Pancreas (tissue), 10 donors: ENCODE data around the gene C12orf60. TPM values are rescaled to one million over a fixed set of nuclear protein-coding genes. Genes with fewer than 3 reads are reported as not detected.

Experiments
- ATAC-seq, 4 donors: fragments of 200-7000 bp; cut with Tn5 transposase; one replicate each; pipeline versions ENCODE4 v1.8.0 to v1.9.1; 2020; ENCODE audit warnings: mild to moderate bottlenecking in 4 of 4, moderate library complexity in 4 of 4
- DNase-seq, 6 donors: peaks; one replicate each; pipeline ENCODE4 v3.0.0-alpha.2; 2020
- FAIRE-seq: peaks from 2 replicates; lab custom pipeline; 2012; peaks lifted over from hg19 to GRCh38; lab: Jason Lieb, UNC
- H3K27ac ChIP-seq, 4 donors: fragments of 200-600 bp; sonication (generic); 1 replicate in 3 of 4; 2 replicates in 1 of 4; pipeline versions ENCODE4 v1.5.0 to v1.8.0; 2020
- H3K27me3 ChIP-seq, 4 donors: fragments of 200-600 bp; one replicate each; pipeline ENCODE4 v1.8.0; 2021
- H3K36me3 ChIP-seq, 3 donors: fragments of 200-600 bp; sonication (generic) in 1 of 3; one replicate each; pipeline versions ENCODE4 v1.5.0 to v1.8.0; 2020 to 2021
- H3K4me1 ChIP-seq, 3 donors: fragments of 200-600 bp; one replicate each; pipeline ENCODE4 v1.8.0; 2021
- H3K4me3 ChIP-seq, 4 donors: fragments of 200-600 bp; sonication (generic) in 2 of 4; one replicate each; pipeline versions ENCODE4 v1.5.0 to v1.8.0; 2020 to 2021
- H3K9me3 ChIP-seq, 4 donors: fragments of 200-600 bp; one replicate each; pipeline ENCODE4 v1.8.0; 2021
- CTCF ChIP-seq, 4 donors: fragments of 200-600 bp; sonication (generic) in 3 of 4; IDR thresholded peaks; one replicate each; pipeline versions ENCODE4 v1.5.0 to v1.8.0; 2021; ENCODE audit warnings: antibody characterized with exemption in 4 of 4
- WGBS, 2 donors: extraction: QIAGEN DNeasy Blood & Tissue Kit; methylation state at CpG; one replicate each; pipeline ENCODE4 v1.1.7; 2013; 5-methylcytosine and 5-hydroxymethylcytosine counted together
- intact Hi-C, 3 donors: fragments of 100-400 bp; cut with DNase I; formaldehyde crosslinking; loops; one replicate each; pipeline versions ENCODE4 v1.11.1 to v1.14.2; 2022
- polyA plus RNA-seq, 2 donors: library from polyadenylated mRNA; stranded (reverse); fragments of 200-250 nt; gene quantifications; one replicate each; pipeline ENCODE4 v1.2.3, GENCODE V29; 2013
- total RNA-seq, 6 donors: library from RNA; stranded (reverse); fragmentation: NEBNext Ultra II Directional in 4 of 6; extraction: Animal tissue kit (Norgen Biotek cat#: 25700) in 4 of 6; gene quantifications; one replicate each; pipeline versions ENCODE4 v1.2.1 to v1.2.4, GENCODE V29; 2021 to 2023
- donor health status: healthy with polysubstance abuse.
- donor health status: DM: no; HTN: no; CAD: no; lungs with moderate emphysema.
- donor health status: DM: no; HTN: no; CAD: no.
- donor health status: control.
- donor health status: control.
- donor health status: Bipolar disorder and iron deficiency.
- donor health status: DM: yes; HTN: yes; CAD: no.
- donor health status: DM: no; HTN: no; CAD: no.
- donor health status: DM: no; HTN: no; CAD: no.
- donor health status: DM: yes; HTN: yes; CAD: no.

Gene C12orf60
- total and polyA plus RNA-seq, 8 donors, result 0.28 to 1.0 (median 0.62) TPM

GRCh38 chr12:14852880-14853279 lies 49.4 kb downstream of the C12orf60 start:
- no peak for DNase-seq
- Histone ChIP-seq H3K27me3 (no peaks in the 10 kb centered on the region), H3K27ac (no peak overlapping the region), H3K9me3 (no peaks in the 10 kb centered on the region), H3K4me3 (no peak overlapping the region), H3K36me3 (no peaks in the 10 kb centered on the region), H3K4me1 (no peaks in the 10 kb centered on the region)
- TF ChIP-seq CTCF (IDR thresholded peaks at IDR 0.05), result no peak
- intact Hi-C loops, result loop anchor here in 1 of 3 donors (10.0 kb wide), 1 partner anchor 142 kb away; no protein-coding TSS in a partner anchor
- no peak for FAIRE-seq
- ATAC-seq, result no peak

GRCh38 chr12:14853961-14854360 lies 50.5 kb downstream of the C12orf60 start:
- ATAC-seq (no peak), DNase-seq (no peak), FAIRE-seq (no peak)
- TF ChIP-seq CTCF (IDR thresholded peaks at IDR 0.05), result no peak
- no peaks in the 10 kb centered on the region for H3K4me1 ChIP-seq
- intact Hi-C loops, result loop anchor here in 1 of 3 donors (10.0 kb wide), 1 partner anchor 141 kb away; no protein-coding TSS in a partner anchor
- no peaks in the 10 kb centered on the region for H3K9me3 ChIP-seq
- WGBS, 2 donors, result 79 to 85% methylated on average over 3 of the region's 3 CpGs
- H3K27ac ChIP-seq, result no peak overlapping the region
- no peaks in the 10 kb centered on the region for H3K36me3 ChIP-seq
- no peak overlapping the region for H3K4me3 ChIP-seq
- H3K27me3 ChIP-seq, result no peaks in the 10 kb centered on the region

DNA sequence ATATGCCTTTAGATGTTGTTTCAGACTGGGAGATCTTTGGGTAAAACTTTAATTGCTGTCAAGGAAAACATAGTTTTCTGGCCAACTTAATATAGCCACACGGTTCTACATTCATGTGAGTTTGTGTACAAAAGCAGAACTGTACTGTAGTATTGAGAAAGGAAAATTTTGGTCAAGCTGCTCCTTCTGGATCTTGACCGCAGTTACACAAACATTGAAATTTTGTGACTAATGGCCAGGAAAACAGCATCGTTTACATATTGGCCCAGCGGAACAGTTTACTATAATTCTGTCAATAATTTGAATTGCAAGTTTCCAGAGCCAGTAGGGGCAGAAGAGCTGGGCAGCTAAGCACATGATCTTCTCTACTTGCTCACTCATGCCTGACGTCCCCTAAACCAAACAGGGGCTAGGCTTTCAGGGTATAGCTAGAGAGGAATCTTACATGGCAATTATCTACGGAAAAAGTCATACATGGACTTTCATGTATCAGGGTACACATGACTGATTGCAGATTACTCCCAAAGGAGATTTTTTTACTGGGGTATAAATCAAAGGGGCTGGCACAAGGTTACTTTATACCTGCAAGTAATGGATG lies 51.2 kb downstream of the C12orf60 start:
- H3K27ac ChIP-seq, result no peak overlapping the region
- no peaks in the 10 kb centered on the region for H3K27me3 ChIP-seq
- ATAC-seq (no peak), DNase-seq (no peak), FAIRE-seq (no peak)
- TF ChIP-seq CTCF (IDR thresholded peaks at IDR 0.05), result no peak
- no peaks in the 10 kb centered on the region for H3K36me3 ChIP-seq
- H3K4me3 ChIP-seq, result no peak overlapping the region
- intact Hi-C loops, result loop anchor here in 1 of 3 donors (10.0 kb wide), 1 partner anchor 140 kb away; no protein-coding TSS in a partner anchor
- H3K9me3 ChIP-seq, result no peaks in the 10 kb centered on the region
- H3K4me1 ChIP-seq, result no peaks in the 10 kb centered on the region
- WGBS, 2 donors, result 56 to 70% methylated on average over 6 of the region's 6 CpGs

DNA sequence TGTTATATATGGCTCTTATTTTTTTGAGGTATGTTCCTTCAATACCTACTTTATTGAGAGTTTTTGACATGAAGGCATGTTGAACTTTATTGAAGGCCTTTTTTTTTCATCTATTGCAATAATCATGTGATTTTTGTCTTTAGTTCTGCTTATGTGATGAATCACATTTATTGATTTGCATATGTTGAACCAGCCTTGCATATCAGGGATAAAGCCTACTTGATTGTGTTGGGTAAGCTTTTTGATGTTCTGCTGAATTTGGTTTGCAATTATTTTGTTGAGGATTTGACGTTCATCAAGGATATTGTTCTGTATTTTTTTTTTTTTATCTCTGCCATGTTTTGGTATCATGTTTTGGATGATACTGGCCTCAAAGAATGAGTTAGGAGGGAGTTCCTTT lies 55.0 kb downstream of the C12orf60 start:
- no peak for DNase-seq
- intact Hi-C loops, result loop anchor here in 1 of 3 donors (10.0 kb wide), 1 partner anchor 136 kb away; no protein-coding TSS in a partner anchor
- 74 to 83% methylated on average over 1 of the region's 1 CpG for WGBS, 2 donors
- H3K27me3 ChIP-seq, result no peaks in the 10 kb centered on the region
- no peak for TF ChIP-seq CTCF (IDR thresholded peaks at IDR 0.05)
- ATAC-seq, result no peak
- H3K4me3 ChIP-seq, result no peak overlapping the region
- H3K27ac ChIP-seq, result no peak overlapping the region
- FAIRE-seq, result no peak
- H3K36me3 ChIP-seq, result no peaks in the 10 kb centered on the region
- H3K9me3 ChIP-seq, result no peaks in the 10 kb centered on the region
- H3K4me1 ChIP-seq, result no peaks in the 10 kb centered on the region

GRCh38 chr12:14860490-14860889 lies 57.0 kb downstream of the C12orf60 start:
- Histone ChIP-seq H3K4me1 (no peaks in the 10 kb centered on the region), H3K9me3 (no peaks in the 10 kb centered on the region), H3K4me3 (no peak overlapping the region), H3K27ac (no peak overlapping the region), H3K27me3 (no peaks in the 10 kb centered on the region), H3K36me3 (no peaks in the 10 kb centered on the region)
- DNase-seq (no peak), FAIRE-seq (no peak), ATAC-seq (no peak)
- intact Hi-C loops, result no loop called here
- TF ChIP-seq CTCF (IDR thresholded peaks at IDR 0.05), result no peak
